ENCODE measurements around the gene DAGLA. TPM values are rescaled to one million over a fixed set of nuclear protein-coding genes. Genes with fewer than 3 reads are reported as not detected.
A peak's percentile ranks its signal among the peaks of the same experiment; 100 is the strongest.

DAGLA gene
- total and polyA plus RNA-seq, 8 donors, result 3.7 to 6.9 (median 5.2) TPM

DNA sequence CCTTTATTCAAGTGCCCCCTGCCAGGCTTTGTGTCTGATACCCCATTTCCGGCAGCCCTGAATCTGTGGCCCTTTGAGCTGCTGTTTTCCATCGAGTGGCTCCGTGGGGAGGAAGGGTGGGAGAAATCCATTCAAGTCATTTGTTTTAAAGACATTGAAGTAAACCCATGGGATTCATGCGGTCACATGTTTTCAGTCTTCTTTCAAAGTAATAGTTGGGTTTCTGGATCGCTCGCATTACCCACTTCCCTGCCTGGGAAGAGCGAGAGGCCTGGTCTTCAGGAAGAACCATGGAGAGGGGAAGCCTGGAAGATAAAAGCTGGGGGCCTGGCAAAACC is 14.4 kb downstream of the DAGLA start:
- TF ChIP-seq, protein P1, sequence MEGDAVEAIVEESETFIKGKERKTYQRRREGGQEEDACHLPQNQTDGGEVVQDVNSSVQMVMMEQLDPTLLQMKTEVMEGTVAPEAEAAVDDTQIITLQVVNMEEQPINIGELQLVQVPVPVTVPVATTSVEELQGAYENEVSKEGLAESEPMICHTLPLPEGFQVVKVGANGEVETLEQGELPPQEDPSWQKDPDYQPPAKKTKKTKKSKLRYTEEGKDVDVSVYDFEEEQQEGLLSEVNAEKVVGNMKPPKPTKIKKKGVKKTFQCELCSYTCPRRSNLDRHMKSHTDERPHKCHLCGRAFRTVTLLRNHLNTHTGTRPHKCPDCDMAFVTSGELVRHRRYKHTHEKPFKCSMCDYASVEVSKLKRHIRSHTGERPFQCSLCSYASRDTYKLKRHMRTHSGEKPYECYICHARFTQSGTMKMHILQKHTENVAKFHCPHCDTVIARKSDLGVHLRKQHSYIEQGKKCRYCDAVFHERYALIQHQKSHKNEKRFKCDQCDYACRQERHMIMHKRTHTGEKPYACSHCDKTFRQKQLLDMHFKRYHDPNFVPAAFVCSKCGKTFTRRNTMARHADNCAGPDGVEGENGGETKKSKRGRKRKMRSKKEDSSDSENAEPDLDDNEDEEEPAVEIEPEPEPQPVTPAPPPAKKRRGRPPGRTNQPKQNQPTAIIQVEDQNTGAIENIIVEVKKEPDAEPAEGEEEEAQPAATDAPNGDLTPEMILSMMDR (IDR thresholded peaks at IDR 0.05), result no peak
- peaks cover 50 to 58% (median 57%) of the 10 kb centered on the region in 3 donors for H3K4me1 ChIP-seq
- intact Hi-C loops (cut with DNase I), result no loop called here
- peak overlapping the region; percentile 83 to 87 (median 86) for H3K27ac ChIP-seq
- no peaks in the 10 kb centered on the region for H3K9me3 ChIP-seq
- 81 to 82% methylated on average over 7 of the region's 7 CpGs for WGBS, 2 donors
- no peaks in the 10 kb centered on the region for H3K36me3 ChIP-seq
- DNase-seq (no peak), FAIRE-seq (no peak), ATAC-seq (no peak)
- H3K4me3 ChIP-seq, result no peak overlapping the region
- no peaks in the 10 kb centered on the region for H3K27me3 ChIP-seq

DNA sequence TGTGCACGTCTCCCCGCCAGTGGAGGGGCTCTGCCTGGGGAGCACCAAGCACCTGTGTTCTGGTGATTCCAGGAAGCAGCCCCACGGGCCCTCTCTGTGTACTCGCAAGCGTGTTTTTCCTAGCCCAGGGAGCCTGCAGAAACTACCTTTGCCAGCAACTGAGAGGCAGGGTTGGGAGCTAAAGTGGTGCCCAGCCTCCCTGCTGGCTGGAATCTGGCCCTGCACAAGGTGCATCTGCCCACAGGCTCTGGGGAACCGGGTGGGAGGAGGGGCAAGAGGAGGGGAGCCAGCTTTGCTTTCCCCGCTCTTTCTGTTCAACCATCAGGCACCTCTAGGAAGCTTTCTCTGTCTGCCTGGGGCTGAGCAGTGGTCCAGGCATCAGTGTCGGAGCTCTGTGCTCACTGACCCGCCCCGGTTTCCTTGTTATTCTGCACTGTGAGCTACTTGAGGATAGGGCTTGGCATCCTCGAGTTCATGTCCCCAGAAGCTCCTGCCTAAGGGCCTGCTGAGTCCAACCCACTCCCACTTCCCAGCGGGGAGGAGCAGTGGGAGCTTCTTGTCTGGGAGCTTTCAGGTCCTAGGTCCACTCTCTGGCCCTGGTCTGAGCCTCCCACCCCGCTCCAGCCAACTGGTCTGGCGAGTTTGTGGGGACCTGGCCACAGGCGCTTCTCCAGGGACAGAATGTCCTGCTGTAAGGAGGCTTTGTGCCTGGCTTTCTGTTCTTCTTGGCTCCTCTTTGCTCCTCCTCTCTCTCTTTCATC is 14.9 kb downstream of the DAGLA start:
- Histone ChIP-seq H3K9me3 (no peaks in the 10 kb centered on the region), H3K4me1 (peaks cover 56 to 63% (median 62%) of the 10 kb centered on the region in 3 donors), H3K4me3 (no peak overlapping the region), H3K36me3 (no peaks in the 10 kb centered on the region), H3K27ac (peak overlapping the region; percentile 83 to 87 (median 86)), H3K27me3 (no peaks in the 10 kb centered on the region)
- no peak for ATAC-seq
- DNase-seq, result peak in 2 of 6 donors; percentile 43 to 62
- no peak for FAIRE-seq
- 54 to 59% methylated on average over 14 to 15 of the region's 15 CpGs for WGBS, 2 donors
- TF ChIP-seq, protein P1 (IDR thresholded peaks at IDR 0.05), result no peak
- intact Hi-C loops (cut with DNase I), result no loop called here

DNA sequence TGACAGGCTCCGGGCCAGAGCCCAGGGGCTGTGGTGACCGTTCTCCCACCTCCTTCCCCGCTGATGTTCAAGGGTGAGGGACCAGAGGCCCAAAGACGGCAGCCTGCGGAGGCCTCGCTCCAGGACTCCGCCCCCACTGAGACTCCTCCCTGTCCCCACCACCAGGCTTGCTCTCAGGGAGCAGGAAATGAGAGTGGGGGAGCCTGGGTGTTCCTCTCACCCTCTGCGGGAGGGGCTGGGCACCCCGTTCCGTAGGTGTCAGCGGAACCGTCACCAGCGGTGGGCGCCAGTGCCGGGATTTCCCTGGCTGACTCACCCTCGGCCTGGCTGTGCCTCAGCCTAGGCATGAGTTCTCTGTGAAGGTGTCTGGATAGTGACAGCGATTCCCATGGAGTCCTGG is 15.7 kb downstream of the DAGLA start:
- peak overlapping the region in 1 of 4 donors; percentile 4 for H3K4me3 ChIP-seq
- no peaks in the 10 kb centered on the region for H3K36me3 ChIP-seq
- FAIRE-seq, result no peak
- WGBS, 2 donors, result 13 to 22% methylated on average over 13 to 17 of the region's 17 CpGs
- H3K27ac ChIP-seq, result peak overlapping the region; percentile 83 to 87 (median 86)
- TF ChIP-seq, protein P1 (IDR thresholded peaks at IDR 0.05), result no peak
- peak; percentile 36 to 65 (median 56) for ATAC-seq
- peaks cover 63 to 71% (median 70%) of the 10 kb centered on the region in 3 donors for H3K4me1 ChIP-seq
- no peaks in the 10 kb centered on the region for H3K9me3 ChIP-seq
- H3K27me3 ChIP-seq, result no peaks in the 10 kb centered on the region
- DNase-seq, result peak in 5 of 6 donors; percentile 78 to 84 (median 81)
- intact Hi-C loops (cut with DNase I), result no loop called here

DNA sequence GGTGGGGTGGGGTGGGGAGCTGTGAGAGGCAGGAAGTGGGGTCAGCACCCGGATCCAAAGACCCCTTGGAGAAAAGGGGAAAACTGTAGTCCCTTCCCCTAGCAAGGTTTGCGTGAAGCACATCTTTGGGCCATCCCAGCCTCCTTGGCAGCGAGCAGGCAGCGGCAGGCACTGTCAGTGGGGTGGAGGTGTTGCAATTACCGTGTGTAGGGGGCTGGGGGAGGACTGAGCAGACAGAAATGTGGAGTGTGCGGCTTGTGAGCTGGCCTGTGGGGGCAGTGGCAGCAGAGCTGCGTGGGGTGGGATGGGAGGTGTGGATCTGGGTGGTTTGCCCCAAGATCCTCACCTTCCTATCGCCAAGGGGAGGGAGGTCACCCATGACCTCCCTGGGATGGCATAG is 16.4 kb downstream of the DAGLA start:
- FAIRE-seq (no peak), DNase-seq (no peak), ATAC-seq (no peak)
- Histone ChIP-seq H3K27me3 (no peaks in the 10 kb centered on the region), H3K36me3 (no peaks in the 10 kb centered on the region), H3K9me3 (no peaks in the 10 kb centered on the region), H3K4me1 (peaks cover 63 to 77% (median 75%) of the 10 kb centered on the region in 3 donors), H3K4me3 (no peak overlapping the region), H3K27ac (peak overlapping the region; percentile 83 to 87 (median 86))
- TF ChIP-seq, protein P1 (IDR thresholded peaks at IDR 0.05), result no peak
- WGBS, 2 donors, result 65 to 71% methylated on average over 7 to 8 of the region's 8 CpGs
- intact Hi-C loops (cut with DNase I), result no loop called here

DNA sequence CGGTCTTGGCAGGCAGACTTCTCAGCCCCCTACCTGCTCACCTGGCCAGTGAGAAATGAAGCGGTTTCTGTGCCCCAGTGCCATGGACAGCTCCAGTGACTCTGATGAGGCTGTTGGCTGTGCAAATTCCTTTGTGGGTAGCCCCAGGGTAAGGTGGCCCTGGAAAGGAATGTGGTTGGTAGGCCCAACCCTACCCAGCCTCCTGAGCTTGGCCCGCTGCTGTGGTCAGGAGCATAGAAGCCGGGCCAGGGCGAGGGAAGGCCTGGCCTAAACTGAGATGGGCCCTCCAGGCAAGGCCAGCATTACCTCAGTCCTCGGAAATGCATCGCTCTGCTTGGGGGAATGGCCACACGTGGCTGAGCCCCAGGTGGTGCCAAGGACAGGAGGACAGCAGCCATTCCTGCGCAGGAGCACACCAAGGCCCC is 16.9 kb downstream of the DAGLA start:
- H3K36me3 ChIP-seq, result no peaks in the 10 kb centered on the region
- DNase-seq, result peak in 4 of 6 donors; percentile 76 to 83 (median 76)
- peak overlapping the region; percentile 83 to 87 (median 86) for H3K27ac ChIP-seq
- FAIRE-seq, result no peak
- no peaks in the 10 kb centered on the region for H3K9me3 ChIP-seq
- peak; percentile 19 to 53 (median 38) for ATAC-seq
- H3K4me3 ChIP-seq, result no peak overlapping the region
- H3K27me3 ChIP-seq, result no peaks in the 10 kb centered on the region
- peaks cover 63 to 80% (median 75%) of the 10 kb centered on the region in 3 donors for H3K4me1 ChIP-seq
- TF ChIP-seq, protein P1 (IDR thresholded peaks at IDR 0.05), result no peak
- WGBS, 2 donors, result 42 to 48% methylated on average over 9 of the region's 9 CpGs
- intact Hi-C loops (cut with DNase I), result no loop called here

Data from pancreas (tissue), 10 donors.